Skin epidermis (tissue), 12 donors: ENCODE measurements around the gene IGSF22.
"Not testable (repeated sequence)": the region's sequence is repeated elsewhere in the genome, so short reads cannot be mapped to it uniquely, and the experiment has no call there.

Experiments
- H3K27ac ChIP-seq, 21 experiments: fragments of 200-600 bp; sonication (generic) in 11 of 21; one replicate each; pipeline ENCODE4 v1.5.0; 2020; ENCODE audit warnings: mild to moderate bottlenecking in 3 of 21, inconsistent platforms in 2 of 21, moderate library complexity in 2 of 21
- H3K4me3 ChIP-seq, 7 experiments: fragments of 200-600 bp; sonication (generic) in 2 of 7; one replicate each; pipeline ENCODE4 v1.5.0; 2020; ENCODE audit warnings: inconsistent platforms in 2 of 7, mild to moderate bottlenecking in 2 of 7, moderate library complexity in 1 of 7

The IGSF22 gene

GRCh38 chr11:18699269-18699596 is 26.8 kb downstream of the IGSF22 start:
- Histone ChIP-seq H3K27ac (peak overlapping the region; percentile 20 to 89 (median 81)), H3K4me3 (peak overlapping the region; percentile 68 to 95 (median 76))

GRCh38 chr11:18698341-18699268 is 27.4 kb downstream of the IGSF22 start, which contains the start of gene TMEM86A:
TMEM86A (plus strand) TSS chr11:18698779; CDS start chr11:18698887, 108 bp downstream.
- Histone ChIP-seq H3K27ac (peak within 1 kb of the TSS; percentile 20 to 89 (median 81)), H3K4me3 (peak within 1 kb of the TSS; percentile 68 to 95 (median 76))

- Histone ChIP-seq H3K27ac (peak overlapping the region in 10 of 21 experiments; percentile 14 to 84 (median 58)), H3K4me3 (no peak overlapping the region)
Measured at GRCh38 chr11:18697576-18697975, 28.4 kb downstream of the IGSF22 start.

GRCh38 chr11:18696638-18697225 is 29.3 kb downstream of the IGSF22 start:
- Histone ChIP-seq H3K4me3 (no peak overlapping the region), H3K27ac (peak overlapping the region in 8 of 21 experiments; percentile 19 to 82 (median 52))

- peak overlapping the region in 3 of 21 experiments; percentile 11 to 32 (median 11) for H3K27ac ChIP-seq
Measured at GRCh38 chr11:18692941-18693760, 32.8 kb downstream of the IGSF22 start.

GRCh38 chr11:18691467-18692140 is 34.4 kb downstream of the IGSF22 start:
- H3K4me3 ChIP-seq, H3K27ac ChIP-seq: not testable (repeated sequence)

More at GRCh38 chr11:18692941-18693760, 32.8 kb downstream of the IGSF22 start:
- no peak overlapping the region for H3K4me3 ChIP-seq

- Histone ChIP-seq H3K27ac (no peak overlapping the region), H3K4me3 (no peak overlapping the region)
Measured at GRCh38 chr11:18684267-18684666, 41.7 kb downstream of the IGSF22 start.

GRCh38 chr11:18682466-18682865 is 43.5 kb downstream of the IGSF22 start:
- H3K27ac ChIP-seq: no peak overlapping the region

GRCh38 chr11:18681949-18682348 is 44.0 kb downstream of the IGSF22 start:
- H3K4me3 ChIP-seq: not testable (repeated sequence)

More at GRCh38 chr11:18682466-18682865, 43.5 kb downstream of the IGSF22 start:
- no peak overlapping the region for H3K4me3 ChIP-seq

GRCh38 chr11:18677560-18677959 is 48.4 kb downstream of the IGSF22 start:
- H3K4me3 ChIP-seq: no peak overlapping the region
- H3K27ac ChIP-seq: peak overlapping the region in 8 of 21 experiments; percentile 10 to 45 (median 38)

More at GRCh38 chr11:18681949-18682348, 44.0 kb downstream of the IGSF22 start:
- not testable (repeated sequence) for H3K27ac ChIP-seq

- Histone ChIP-seq H3K27ac (peak overlapping the region in 7 of 21 experiments; percentile 2 to 45 (median 37)), H3K4me3 (no peak overlapping the region)
Measured at GRCh38 chr11:18676803-18677202, 49.2 kb downstream of the IGSF22 start.

- not testable (repeated sequence) for H3K27ac ChIP-seq, H3K4me3 ChIP-seq
Measured at GRCh38 chr11:18672209-18672608, 53.8 kb downstream of the IGSF22 start.

GRCh38 chr11:18671246-18671645 is 54.7 kb downstream of the IGSF22 start:
- H3K4me3 ChIP-seq: no peak overlapping the region
- no peak overlapping the region for H3K27ac ChIP-seq

- Histone ChIP-seq H3K4me3 (no peak overlapping the region), H3K27ac (peak overlapping the region in 3 of 21 experiments; percentile 12 to 52 (median 37))
Measured at GRCh38 chr11:18669711-18670110, 56.3 kb downstream of the IGSF22 start.

- H3K27ac ChIP-seq: peak overlapping the region in 8 of 21 experiments; percentile 5 to 65 (median 34)
Measured at GRCh38 chr11:18669219-18669596, 56.8 kb downstream of the IGSF22 start.

GRCh38 chr11:18668131-18668530 is 57.9 kb downstream of the IGSF22 start:
- Histone ChIP-seq H3K4me3 (no peak overlapping the region), H3K27ac (peak overlapping the region in 3 of 21 experiments; percentile 27 to 65 (median 42))

More at GRCh38 chr11:18669219-18669596, 56.8 kb downstream of the IGSF22 start:
- H3K4me3 ChIP-seq: no peak overlapping the region

GRCh38 chr11:18665353-18665872 is 60.6 kb downstream of the IGSF22 start:
- not testable (repeated sequence) for H3K27ac ChIP-seq, H3K4me3 ChIP-seq

GRCh38 chr11:18657673-18658072 is 68.3 kb downstream of the IGSF22 start:
- Histone ChIP-seq H3K4me3 (no peak overlapping the region), H3K27ac (no peak overlapping the region)
